ENCODE measurements around the gene TUSC2.

Gene TUSC2

DNA sequence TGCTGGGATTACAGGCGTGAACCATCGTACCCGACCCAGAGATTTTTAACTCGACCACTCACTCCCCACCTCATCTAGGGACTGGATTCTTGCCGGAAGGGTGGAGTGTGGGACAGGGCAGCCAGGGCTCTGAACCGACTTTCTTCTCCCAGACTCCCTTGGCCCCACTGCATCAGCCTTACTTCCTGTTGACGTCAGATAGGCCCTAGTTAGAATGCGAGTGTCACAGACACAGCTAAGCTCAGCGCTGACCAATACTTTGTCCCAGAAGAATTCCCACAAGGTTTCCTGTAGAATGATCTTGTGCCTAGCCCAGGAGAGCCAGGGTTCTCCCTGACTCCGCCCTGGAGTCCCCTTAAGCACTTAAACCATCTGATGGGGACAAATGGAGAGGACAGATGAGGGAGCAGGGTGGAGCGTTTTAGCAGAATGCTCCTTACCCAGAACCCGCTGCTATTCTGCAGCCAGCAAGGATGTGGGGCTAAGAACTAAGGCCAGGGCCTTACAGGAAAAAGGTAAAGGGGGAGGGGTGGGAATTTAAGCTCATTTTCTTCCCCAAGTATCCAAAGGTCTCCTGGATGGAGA, 5.8 kb upstream of the TUSC2 start:
- H3K4me1 ChIP-seq (ENCODE audit: low read length) = peaks cover 4% of the 10 kb centered on the region; the same call in 1 of the 2 replicates
- peaks cover 14% of the 10 kb centered on the region for H3K36me3 ChIP-seq (replicated peaks; ENCODE audit: insufficient read depth, low read length)
- TF ChIP-seq EZH2phosphoT487 (IDR thresholded peaks at IDR 0.05; ENCODE audit: low read length) = no peak
- TF ChIP-seq EZH2 (optimal IDR thresholded peaks at IDR 0.05; ENCODE audit: low read depth, low read length) = no peak
- no peak for TF ChIP-seq CTCF (IDR thresholded peaks at IDR 0.05; ENCODE audit: low read length)
- no peak for DNase-seq
- H3K27me3 ChIP-seq (replicated peaks; ENCODE audit: insufficient read depth, low read length) = no peaks in the 10 kb centered on the region
- H3K4me3 ChIP-seq (ENCODE audit: low read length) = no peak overlapping the region
- peaks cover 74% of the 10 kb centered on the region for H3K79me2 ChIP-seq (ENCODE audit: low read length)
- peaks cover 24% of the 10 kb centered on the region for H3F3A ChIP-seq (ENCODE audit: insufficient read depth, low read length)
- no peak overlapping the region for H3K4me2 ChIP-seq (ENCODE audit: low read depth, low read length)
- no peaks in the 10 kb centered on the region for H3K9me2 ChIP-seq (replicated peaks; ENCODE audit: insufficient read depth, low read length)
- no peak overlapping the region; the same call in 1 of the 2 replicates for H3K9ac ChIP-seq (ENCODE audit: low read length)
- H4K20me1 ChIP-seq (ENCODE audit: insufficient read depth, low read length) = no peaks in the 10 kb centered on the region
- no peak overlapping the region for H3K27ac ChIP-seq (ENCODE audit: low read length)
- H3K9me3 ChIP-seq (replicated peaks; ENCODE audit: insufficient read depth, low read length) = no peaks in the 10 kb centered on the region
- no peak overlapping the region for H2AFZ ChIP-seq (ENCODE audit: low read length)

GRCh38 chr3:50331364-50331907, 3.4 kb upstream of the TUSC2 start:
- Histone ChIP-seq H2AFZ (ENCODE audit: low read length) (no peak overlapping the region), H3K27ac (ENCODE audit: low read length) (no peak overlapping the region), H3K4me3 (ENCODE audit: low read length) (no peak overlapping the region), H3K4me2 (ENCODE audit: low read depth, low read length) (no peak overlapping the region), H3K9ac (ENCODE audit: low read length) (no peak overlapping the region), H3K9me3 (replicated peaks; ENCODE audit: insufficient read depth, low read length) (no peaks in the 10 kb centered on the region), H3K9me2 (replicated peaks; ENCODE audit: insufficient read depth, low read length) (no peaks in the 10 kb centered on the region), H3K27me3 (replicated peaks; ENCODE audit: insufficient read depth, low read length) (no peaks in the 10 kb centered on the region), H3K79me2 (ENCODE audit: low read length) (peaks cover 77% of the 10 kb centered on the region), H4K20me1 (ENCODE audit: insufficient read depth, low read length) (no peaks in the 10 kb centered on the region), H3K36me3 (replicated peaks; ENCODE audit: insufficient read depth, low read length) (peaks cover 14% of the 10 kb centered on the region), H3K4me1 (ENCODE audit: low read length) (0 out of 2 replicates have a peak, but pooled peaks cover 5% of the 10 kb centered on the region), H3F3A (ENCODE audit: insufficient read depth, low read length) (peaks cover 18% of the 10 kb centered on the region)
- TF ChIP-seq EZH2phosphoT487 (IDR thresholded peaks at IDR 0.05; ENCODE audit: low read length) (no peak), EZH2 (optimal IDR thresholded peaks at IDR 0.05; ENCODE audit: low read depth, low read length) (no peak), CTCF (IDR thresholded peaks at IDR 0.05; ENCODE audit: low read length) (no peak)
- DNase-seq = no peak

GRCh38 chr3:50330330-50330729, 2.3 kb upstream of the TUSC2 start:
- H3K36me3 ChIP-seq (replicated peaks; ENCODE audit: insufficient read depth, low read length) = peaks cover 14% of the 10 kb centered on the region
- H3K79me2 ChIP-seq (ENCODE audit: low read length) = peaks cover 75% of the 10 kb centered on the region
- H3K9me2 ChIP-seq (replicated peaks; ENCODE audit: insufficient read depth, low read length) = no peaks in the 10 kb centered on the region
- H3K27ac ChIP-seq (ENCODE audit: low read length) = no peak overlapping the region
- DNase-seq = no peak
- no peaks in the 10 kb centered on the region for H3K27me3 ChIP-seq (replicated peaks; ENCODE audit: insufficient read depth, low read length)
- H4K20me1 ChIP-seq (ENCODE audit: insufficient read depth, low read length) = no peaks in the 10 kb centered on the region
- peaks cover 12% of the 10 kb centered on the region; the same call in 1 of the 2 replicates for H3F3A ChIP-seq (ENCODE audit: insufficient read depth, low read length)
- 0 out of 2 replicates have a peak, but pooled peaks cover 5% of the 10 kb centered on the region for H3K4me1 ChIP-seq (ENCODE audit: low read length)
- no peak overlapping the region for H3K9ac ChIP-seq (ENCODE audit: low read length)
- H2AFZ ChIP-seq (ENCODE audit: low read length) = no peak overlapping the region
- no peak overlapping the region for H3K4me2 ChIP-seq (ENCODE audit: low read depth, low read length)
- no peak overlapping the region for H3K4me3 ChIP-seq (ENCODE audit: low read length)
- no peak for TF ChIP-seq EZH2phosphoT487 (IDR thresholded peaks at IDR 0.05; ENCODE audit: low read length)
- no peak for TF ChIP-seq CTCF (IDR thresholded peaks at IDR 0.05; ENCODE audit: low read length)
- TF ChIP-seq EZH2 (optimal IDR thresholded peaks at IDR 0.05; ENCODE audit: low read depth, low read length) = no peak
- H3K9me3 ChIP-seq (replicated peaks; ENCODE audit: insufficient read depth, low read length) = no peaks in the 10 kb centered on the region

Data from MM.1S (cell line).